Erythroblast (primary cell): ENCODE data around the gene GON7.
"Not testable (repeated sequence)": the region's sequence is repeated elsewhere in the genome, so short reads cannot be mapped to it uniquely, and the experiment has no call there.

Experiments used
- DNase-seq, 2 experiments: peaks; one replicate each; lab custom pipeline; 2025; lab: John Stamatoyannopoulos, UW
- GATA1 ChIP-seq: IDR thresholded peaks from 2 replicates; pipeline ENCODE4 v1.6.1; 2011; ENCODE audit warnings: low read depth, mild to moderate bottlenecking, control low read depth, low read length, moderate library complexity
- POLR2A ChIP-seq: IDR thresholded peaks from 2 replicates; pipeline ENCODE4 v1.6.1; 2011; ENCODE audit warnings: mild to moderate bottlenecking, low read length

GON7 gene

DNA sequence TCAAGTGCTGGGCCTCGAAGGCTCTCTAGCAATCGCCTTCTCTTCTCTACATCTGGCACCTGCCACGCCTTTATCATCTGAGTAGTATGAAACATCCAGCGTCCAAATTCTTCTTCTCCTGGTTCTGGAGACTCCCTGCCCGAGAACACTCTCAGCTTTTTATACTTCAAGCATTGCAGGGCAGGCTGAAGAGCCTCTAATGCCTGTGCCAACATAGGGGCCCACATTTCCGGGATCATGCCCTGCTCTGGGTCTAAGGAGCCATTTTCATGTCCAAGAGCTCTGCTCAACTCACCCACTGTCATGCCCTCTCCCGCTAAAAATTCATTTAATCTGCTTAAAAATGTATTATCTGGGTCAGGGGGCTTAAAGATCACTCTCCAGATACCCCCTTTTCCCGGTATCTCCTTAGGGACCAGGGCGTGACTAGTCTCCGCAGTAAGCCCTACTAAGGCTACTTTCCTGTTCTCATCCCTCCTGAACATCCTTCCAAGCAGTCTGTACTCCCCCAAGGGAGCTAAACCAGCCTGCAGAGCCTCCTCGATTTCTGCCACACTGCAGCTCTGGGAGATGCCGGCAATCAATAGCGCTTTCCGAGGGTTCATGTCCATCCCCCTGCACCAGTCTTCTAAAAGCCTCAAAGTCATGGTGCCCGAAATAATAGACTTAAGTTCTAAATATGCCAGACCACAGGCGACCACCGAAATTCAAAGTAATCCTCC is 23.1 kb downstream of the GON7 start:
- no peak for DNase-seq
- TF ChIP-seq GATA1 (no peak), POLR2A (no peak)

DNA sequence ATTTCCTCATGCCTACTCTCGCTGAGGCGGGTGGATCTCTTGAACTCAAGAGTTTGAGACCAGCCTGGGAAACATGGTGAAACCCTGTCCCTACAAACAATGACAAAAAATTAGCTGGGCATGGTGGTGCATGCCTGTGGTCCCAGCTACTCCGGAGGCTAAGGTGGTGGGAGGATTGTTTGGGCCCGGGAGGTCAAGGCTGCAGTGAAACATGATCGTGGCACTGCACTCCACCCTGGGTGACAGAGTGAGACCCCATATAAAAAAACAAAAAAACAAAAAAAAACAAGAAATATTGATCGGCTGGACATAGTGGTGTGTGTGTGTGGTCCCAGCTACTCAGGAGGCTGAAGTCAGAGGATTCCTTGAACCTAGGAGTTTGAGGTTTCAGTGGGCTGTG is 31.4 kb downstream of the GON7 start:
- TF ChIP-seq POLR2A (no peak), GATA1 (no peak)
- DNase-seq: no peak

DNA sequence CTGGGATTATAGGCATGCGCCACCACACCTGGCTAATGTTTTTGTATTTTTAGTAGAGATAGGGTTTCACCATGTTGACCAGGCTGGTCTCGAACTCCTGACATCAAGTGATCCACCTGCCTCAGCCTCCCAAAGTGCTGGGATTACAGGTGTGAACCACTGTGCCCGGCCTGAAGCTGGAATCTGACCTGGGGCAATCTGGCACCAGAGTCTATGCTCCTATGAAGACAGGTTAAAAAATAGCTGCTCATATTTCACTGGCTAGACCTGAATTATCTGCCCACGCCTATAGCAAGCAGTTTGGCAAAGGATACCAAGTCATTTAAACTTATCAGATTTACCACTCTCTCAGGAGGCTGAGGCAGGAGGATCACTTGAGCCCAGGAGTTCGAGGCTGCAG is 32.1 kb downstream of the GON7 start:
- not testable (repeated sequence) for DNase-seq

DNA sequence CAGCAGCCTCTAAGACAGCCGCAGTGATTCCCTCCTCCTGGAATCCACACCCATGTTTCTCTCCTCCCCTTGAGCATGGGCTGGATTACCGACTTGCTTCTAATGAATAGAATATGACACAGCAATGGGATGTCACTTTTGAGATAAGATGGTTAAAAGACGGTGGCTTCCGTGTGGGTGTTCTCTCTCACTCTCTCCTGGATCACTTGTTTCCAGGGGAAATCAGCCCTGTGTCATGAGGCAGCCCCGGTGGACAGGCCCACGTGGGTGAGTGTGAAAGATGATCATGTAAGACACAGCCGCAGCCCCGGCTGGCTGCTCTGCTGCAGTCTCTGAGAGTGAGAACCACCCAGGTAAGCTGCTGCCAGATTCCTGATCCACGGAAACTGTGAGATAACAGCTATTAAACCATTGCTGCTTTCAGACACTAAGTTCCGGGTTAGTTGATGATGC is 32.9 kb downstream of the GON7 start:
- no peak for DNase-seq
- no peak for TF ChIP-seq GATA1
- TF ChIP-seq POLR2A: no peak

DNA sequence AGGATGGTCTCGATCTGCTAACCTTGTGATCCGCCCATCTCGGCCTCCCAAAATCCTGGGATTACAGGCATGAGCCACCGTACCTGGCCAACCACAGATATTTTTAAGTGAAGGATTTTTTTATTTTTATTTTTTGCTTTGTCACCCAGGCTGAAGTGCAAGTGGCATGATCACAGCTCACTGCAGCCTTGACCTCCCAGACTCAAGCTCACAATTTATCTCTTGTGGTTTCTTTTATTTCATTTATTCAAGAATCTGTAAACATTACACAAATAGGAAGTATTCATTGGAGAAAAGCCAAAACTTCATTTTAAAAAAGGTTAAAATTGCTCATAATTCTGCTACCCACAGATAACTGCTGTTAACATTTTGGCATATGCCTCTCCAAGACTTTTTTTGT is 35.5 kb downstream of the GON7 start:
- DNase-seq: no peak
- no peak for TF ChIP-seq POLR2A
- no peak for TF ChIP-seq GATA1

DNA sequence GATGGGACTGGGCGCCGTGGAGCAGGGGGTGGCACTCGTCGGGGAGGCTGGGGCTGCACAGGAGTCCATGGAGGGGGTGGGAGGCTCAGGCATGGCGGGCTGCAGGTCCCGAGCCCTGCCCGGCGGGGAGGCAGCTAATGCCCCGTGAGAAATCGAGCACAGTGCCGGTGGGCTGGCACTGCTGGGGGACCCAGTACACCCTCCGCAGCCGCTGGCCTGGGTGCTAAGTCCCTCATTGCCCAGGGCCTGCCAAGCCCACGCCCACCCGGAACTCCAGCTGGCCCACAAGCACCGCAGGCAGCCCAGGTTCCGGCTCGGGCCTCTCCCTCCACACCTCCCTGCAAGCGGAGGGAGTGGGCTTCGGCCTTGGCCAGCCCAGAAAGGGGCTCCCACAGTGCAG is 36.7 kb downstream of the GON7 start:
- not testable (repeated sequence) for DNase-seq

DNA sequence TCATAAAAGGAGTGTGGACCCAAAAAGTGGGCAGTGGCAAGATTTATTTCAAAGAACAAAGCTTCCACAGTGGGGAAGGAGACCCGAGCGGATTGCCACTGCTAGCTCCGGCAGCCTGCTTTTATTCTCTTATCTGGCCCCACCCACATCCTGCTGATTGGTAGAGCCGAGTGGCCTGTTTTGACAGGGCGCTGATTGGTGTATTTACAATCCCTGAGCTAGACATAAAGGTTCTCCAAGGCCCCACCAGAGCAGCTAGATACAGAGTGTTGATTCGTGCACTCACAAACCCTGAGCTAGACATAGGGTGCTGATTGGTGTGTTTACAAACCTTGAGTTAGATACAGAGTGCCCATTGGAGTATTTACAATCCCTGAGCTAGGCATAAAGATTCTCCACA is 37.2 kb downstream of the GON7 start:
- not testable (repeated sequence) for DNase-seq

DNA sequence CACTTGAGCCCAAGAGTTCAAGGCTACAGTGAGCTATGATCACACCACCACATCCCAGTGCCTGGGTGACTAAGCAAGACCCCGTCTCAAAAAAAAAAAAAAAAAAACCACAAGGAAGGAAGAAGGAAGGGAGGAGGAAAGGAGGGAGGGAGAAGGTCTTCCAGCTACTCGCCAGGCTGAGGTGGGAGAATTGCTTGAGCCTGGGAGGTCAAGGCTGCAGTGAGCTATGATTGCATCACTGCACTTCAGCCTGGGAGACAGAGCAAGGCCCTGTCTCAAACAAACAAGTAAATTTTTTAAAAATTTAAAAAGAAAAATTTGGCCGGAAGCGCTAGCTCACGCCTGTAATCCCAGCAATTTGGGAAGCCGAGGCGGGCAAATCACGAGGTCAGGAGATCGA is 38.3 kb downstream of the GON7 start:
- DNase-seq: not testable (repeated sequence)

DNA sequence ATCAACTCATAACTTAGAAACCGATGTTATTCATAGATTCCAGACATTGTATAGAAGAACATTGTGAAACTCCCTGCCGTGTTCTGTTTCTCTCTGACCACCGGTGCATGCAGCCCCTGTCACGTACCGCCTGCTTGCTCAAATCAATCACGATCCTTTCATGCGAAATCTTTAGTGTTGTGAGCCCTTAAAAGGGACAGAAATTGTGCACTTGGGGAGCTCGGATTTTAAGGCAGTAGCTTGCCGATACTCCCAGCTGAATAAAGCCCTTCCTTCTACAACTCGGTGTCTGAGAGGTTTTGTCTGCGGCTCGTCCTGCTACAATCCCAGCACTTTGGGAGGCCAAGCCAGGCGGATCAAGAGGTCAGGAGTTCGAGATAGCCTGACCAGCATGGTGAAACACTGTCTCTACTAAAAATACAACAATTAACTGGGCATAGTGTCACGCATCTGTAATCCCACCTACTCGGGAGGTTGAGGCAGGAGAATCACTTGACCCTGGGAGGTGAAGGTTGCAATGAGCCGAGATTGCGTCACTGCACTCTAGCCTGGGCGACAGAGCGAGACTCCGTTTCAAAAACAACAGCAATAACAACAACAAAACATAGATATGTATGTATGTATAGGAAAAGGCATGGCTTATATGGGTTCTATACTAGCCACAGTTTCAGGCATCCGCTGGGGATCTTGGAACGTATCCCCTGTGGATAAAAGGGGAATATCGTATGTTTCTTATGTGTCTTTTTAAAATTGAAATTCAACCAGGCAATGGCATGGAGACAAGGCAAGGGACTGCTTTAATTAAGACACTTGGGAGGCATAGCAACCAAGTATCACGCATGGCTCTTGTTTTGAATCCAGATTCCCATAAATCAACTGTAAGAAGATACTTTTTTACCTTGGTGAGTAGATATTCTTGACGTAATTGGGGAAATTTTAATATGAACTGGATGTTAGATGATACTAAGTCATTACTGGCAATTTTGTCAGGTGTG is 41.3 kb downstream of the GON7 start:
- DNase-seq: not testable (repeated sequence)

DNA sequence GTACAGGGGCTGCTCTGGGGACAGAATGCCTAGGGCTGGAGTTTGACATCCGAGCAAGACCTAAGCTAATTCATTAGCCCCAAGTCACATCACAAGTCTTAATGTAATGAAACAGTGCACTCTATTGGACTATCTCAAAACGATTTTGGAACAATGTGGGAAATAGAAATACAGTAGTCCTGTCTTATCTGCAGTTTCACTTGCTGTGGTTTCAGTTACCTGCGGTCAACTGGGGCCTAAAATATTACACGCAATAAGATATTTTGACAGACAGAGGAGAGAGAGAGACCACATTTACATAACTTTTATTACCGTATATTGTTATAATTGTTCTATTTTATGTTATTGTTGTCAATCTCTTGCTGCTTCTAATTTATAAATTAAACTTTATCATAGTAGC is 43.3 kb downstream of the GON7 start:
- DNase-seq: peak in 1 of 2 experiments; percentile 24
- TF ChIP-seq GATA1: no peak
- no peak for TF ChIP-seq POLR2A

DNA sequence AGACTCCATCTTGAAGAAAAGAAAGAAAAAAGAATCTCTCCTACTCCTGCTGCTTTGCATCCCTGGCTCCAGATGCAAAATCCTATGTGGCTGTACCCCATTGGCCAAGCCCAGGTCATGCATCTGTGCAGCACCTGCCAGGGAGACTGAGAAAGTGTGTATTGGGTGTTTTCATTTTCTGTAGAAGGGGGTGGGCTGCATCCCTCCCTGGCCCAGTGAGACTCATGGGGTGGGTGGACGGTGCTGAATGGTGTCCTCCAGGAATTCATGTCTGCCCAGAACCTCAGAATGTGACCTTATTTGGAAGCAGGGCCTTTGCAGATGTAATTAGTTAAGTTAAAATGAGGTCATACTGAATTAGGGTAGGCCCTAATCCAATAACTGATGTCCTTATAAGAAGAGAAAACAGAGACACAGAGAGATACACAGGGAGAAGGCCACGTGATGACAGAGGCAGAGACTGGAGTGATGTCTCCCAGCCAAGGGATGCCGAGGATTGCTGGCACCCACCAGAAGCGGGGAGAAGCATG is 45.4 kb downstream of the GON7 start:
- DNase-seq: no peak
- TF ChIP-seq POLR2A (no peak), GATA1 (no peak)

DNA sequence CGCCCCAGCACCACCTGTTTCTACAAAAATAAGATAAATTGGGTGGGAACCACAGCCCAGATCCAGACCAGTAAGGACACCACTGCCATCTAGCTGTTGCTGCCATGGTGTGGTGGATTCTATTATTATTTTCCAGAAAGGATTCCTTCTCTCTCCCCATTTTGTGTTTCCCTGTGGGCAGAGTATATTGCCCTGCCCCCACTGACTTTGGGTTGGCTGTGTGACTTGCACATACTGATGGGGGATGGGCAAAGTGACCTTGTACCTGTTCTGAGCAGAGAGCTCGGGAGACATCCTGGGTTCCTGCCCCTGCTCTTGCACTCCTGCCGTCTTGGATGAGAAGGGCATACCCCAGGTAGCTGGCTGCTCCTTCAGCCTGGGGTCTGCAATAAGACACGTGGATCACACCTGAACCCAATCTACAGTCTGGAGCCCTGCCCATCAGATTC is 46.5 kb downstream of the GON7 start:
- peak; percentile 55 to 75 for DNase-seq
- TF ChIP-seq POLR2A (no peak), GATA1 (no peak)

DNA sequence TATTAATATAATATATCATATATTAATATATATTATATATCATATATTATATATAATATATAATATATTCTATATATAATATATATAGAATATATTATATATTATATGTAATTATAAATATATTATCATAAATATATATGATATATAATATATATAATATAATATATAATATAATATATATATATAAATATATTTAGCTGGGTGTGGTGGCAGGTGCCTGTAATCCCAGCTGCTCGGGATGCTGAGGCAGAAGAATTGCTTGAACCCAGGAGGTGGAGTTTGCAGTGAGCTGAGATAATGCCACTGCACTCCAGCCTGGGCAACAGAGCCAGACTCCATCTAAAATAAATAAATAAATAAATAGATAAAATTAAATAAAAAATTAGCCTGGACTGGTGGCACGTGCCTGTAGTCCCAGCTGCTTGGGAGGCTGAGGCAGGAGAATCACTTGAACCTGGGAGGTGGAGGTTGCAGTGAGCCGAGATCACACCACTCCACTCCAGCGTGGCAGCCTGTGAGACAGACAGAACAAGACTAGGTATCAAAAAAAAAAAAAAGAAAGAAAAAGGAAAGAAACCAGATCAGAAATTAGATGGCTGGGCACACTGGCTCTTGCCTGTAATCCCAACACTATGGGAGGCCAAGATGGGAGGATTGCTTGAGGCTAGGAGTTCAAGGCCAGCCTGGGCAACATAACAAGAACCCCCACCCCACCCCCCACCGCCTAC is 47.1 kb downstream of the GON7 start:
- not testable (repeated sequence) for DNase-seq

DNA sequence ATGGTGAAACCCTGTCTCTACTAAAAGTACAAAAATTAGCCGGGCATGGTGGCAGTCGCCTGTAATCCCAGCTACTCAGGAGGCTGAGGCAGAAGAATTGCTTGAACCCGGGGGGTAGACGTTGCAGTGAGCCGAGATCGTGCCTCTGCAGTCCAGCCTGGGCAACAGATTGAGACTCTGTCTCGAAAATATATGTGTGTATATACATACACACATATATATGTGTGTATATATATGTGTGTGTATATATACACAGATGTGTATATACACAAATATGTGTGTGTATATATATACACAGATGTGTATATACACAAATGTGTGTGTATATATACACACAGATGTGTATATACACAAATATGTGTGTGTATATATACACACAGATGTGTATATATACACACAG is 48.5 kb downstream of the GON7 start:
- DNase-seq: not testable (repeated sequence)
